Measurements from ENCODE around the gene ZNF771. TPM values are rescaled to one million over a fixed set of nuclear protein-coding genes. Genes with fewer than 3 reads are reported as not detected.
A peak's percentile ranks its signal among the peaks of the same experiment; 100 is the strongest.

Gene ZNF771
- total and polyA plus RNA-seq, 9 of the 15 experiments (the other 6 are each of a cell fraction or from before 2014, with no cell fraction given), result 1.5 to 12.6 (median 4.4) TPM

- TF ChIP-seq FOXK1 (CRISPR knock-in tag; IDR thresholded peaks at IDR 0.05; ENCODE audit: borderline replicate concordance), result peak; percentile 91; the same call in 1 of the 2 replicates
- TF ChIP-seq NR4A1 (CRISPR knock-in tag; IDR thresholded peaks at IDR 0.05), result no peak
- TF ChIP-seq NR4A1 (tag; IDR thresholded peaks at IDR 0.05), result peak; percentile 62; the same call in 1 of the 2 replicates
- TF ChIP-seq ZNF444 (CRISPR knock-in tag; IDR thresholded peaks at IDR 0.05), result no peak
- TF ChIP-seq GATA2 (CRISPR knock-in tag; IDR thresholded peaks at IDR 0.05), result no peak
- TF ChIP-seq PHF8 (IDR thresholded peaks at IDR 0.05; ENCODE audit: borderline replicate concordance, low read length), result peak; percentile 93
- peak; percentile 90 for TF ChIP-seq FOS (IDR thresholded peaks at IDR 0.05; ENCODE audit: extremely low read depth, insufficient read length)
- TF ChIP-seq PHF20 (IDR thresholded peaks at IDR 0.05; ENCODE audit: partially characterized antibody), result peak; percentile 43
- no peak for TF ChIP-seq CGGBP1 (CRISPR knock-in tag; IDR thresholded peaks at IDR 0.05)
- peak; percentile 92 for TF ChIP-seq USF1 (CRISPR knock-in tag; IDR thresholded peaks at IDR 0.05)
- TF ChIP-seq HDAC1 (IDR thresholded peaks at IDR 0.05), result peak in 1 of 2 experiments; percentile 43; a peak in 3 of 4 replicates
- no peak for TF ChIP-seq ZNF41 (CRISPR knock-in tag; conservative IDR thresholded peaks at IDR 0.05)
- TF ChIP-seq ZNF57 (CRISPR knock-in tag; IDR thresholded peaks at IDR 0.05), result 0 out of 2 replicates have a peak, but pooled peaks have one; percentile 30
- peak; percentile 75 to 87 for TF ChIP-seq MNT (conservative IDR thresholded peaks at IDR 0.05)
- TF ChIP-seq HCFC1 (IDR thresholded peaks at IDR 0.05; ENCODE audit: low read depth, low read length), result peak; percentile 28
- TF ChIP-seq PREB (CRISPR knock-in tag; IDR thresholded peaks at IDR 0.05), result no peak
- 0 out of 2 replicates have a peak, but pooled peaks have one; percentile 24 for TF ChIP-seq E4F1 (CRISPR knock-in tag; IDR thresholded peaks at IDR 0.05; ENCODE audit: borderline replicate concordance)
- no peak for TF ChIP-seq ZNF436 (CRISPR knock-in tag; IDR thresholded peaks at IDR 0.05)
- no peak for TF ChIP-seq NFIC (IDR thresholded peaks at IDR 0.05)
- TF ChIP-seq STAG1 (CRISPR knock-in tag; IDR thresholded peaks at IDR 0.05; ENCODE audit: borderline replicate concordance), result no peak
- TF ChIP-seq MIER1 (IDR thresholded peaks at IDR 0.05; ENCODE audit: low read depth), result no peak
These were observed 38.2 kb downstream of the ZNF771 start, which contains the start of gene SEPHS2 (continued) for GRCh38 chr16:30445408-30446202.

All from K562 (cell line).